A673 (cell line): ENCODE measurements around the gene F8A1. TPM values are rescaled to one million over a fixed set of nuclear protein-coding genes. Genes with fewer than 3 reads are reported as not detected.
"Not testable (repeated sequence)": the region's sequence is repeated elsewhere in the genome, so short reads cannot be mapped to it uniquely, and the experiment has no call there.

Experiments used
- BruUV-seq: library from RNA; stranded (reverse); fragments of 400-500 nt; replicated peaks from 2 replicates; lab custom pipeline; 2021; lab: Mats Ljungman, UMichigan
- CTCF ChIA-PET: fragments of 300-600 bp; sonication (Branson Sonifier 250); formaldehyde crosslinking; loops from one replicate; lab custom pipeline; 2022; ENCODE audit warnings: antibody characterized with exemption; lab: Charles Lee
- POLR2A ChIA-PET: fragments of 300-600 bp; sonication (Branson Sonifier 250); formaldehyde crosslinking; loops from one replicate; lab custom pipeline; 2022; ENCODE audit warnings: antibody characterized with exemption; ENCODE audit not compliant: low non-redundant PET; lab: Charles Lee
- DNase-seq: peaks from one replicate; pipeline ENCODE4 v3.0.0-alpha.2; 2015; ENCODE audit warnings: low spot score
- H3K27ac ChIP-seq: fragments of 200-600 bp; sonication (generic); 2 replicates; pipeline ENCODE4 v1.5.1; 2016; ENCODE audit warnings: mixed run types, low read depth, mild to moderate bottlenecking, mixed read lengths, antibody characterized with exemption, low read length; ENCODE audit not compliant: poor library complexity, severe bottlenecking
- H3K27me3 ChIP-seq: fragments of 200-600 bp; sonication (generic); replicated peaks from 2 replicates; pipeline ENCODE4 v1.6.1; 2017; ENCODE audit warnings: mixed run types, low read depth, mild to moderate bottlenecking, mixed read lengths, antibody characterized with exemption, low read length; ENCODE audit not compliant: insufficient read depth, poor library complexity
- H3K36me3 ChIP-seq: fragments of 200-600 bp; sonication (generic); 2 replicates; pipeline ENCODE4 v1.6.1; 2016; ENCODE audit warnings: mixed run types, mild to moderate bottlenecking, mixed read lengths, antibody characterized with exemption, low read length; ENCODE audit not compliant: insufficient read depth, poor library complexity, severe bottlenecking
- H3K4me1 ChIP-seq: fragments of 200-600 bp; sonication (generic); 2 replicates; pipeline ENCODE4 v1.6.1; 2017; ENCODE audit warnings: mixed run types, mild to moderate bottlenecking, mixed read lengths, antibody characterized with exemption, low read length; ENCODE audit not compliant: insufficient read depth, poor library complexity, severe bottlenecking
- H3K4me3 ChIP-seq: fragments of 200-600 bp; sonication (generic); 2 replicates; pipeline ENCODE4 v1.5.1; 2016; ENCODE audit warnings: low read depth, mixed run types, mild to moderate bottlenecking, mixed read lengths, low read length; ENCODE audit not compliant: poor library complexity, severe bottlenecking
- H3K9me3 ChIP-seq: fragments of 200-600 bp; sonication (generic); 2 replicates; pipeline ENCODE4 v1.6.1; 2016; ENCODE audit warnings: mixed run types, low read depth, mild to moderate bottlenecking, mixed read lengths, antibody characterized with exemption, low read length; ENCODE audit not compliant: poor library complexity, severe bottlenecking
- CTCF ChIP-seq: fragments of 300-800, 200-600 bp; sonication (generic); conservative IDR thresholded peaks from 2 replicates; pipeline ENCODE4 v1.5.1; 2017; ENCODE audit warnings: low read depth, mild to moderate bottlenecking, antibody characterized with exemption, low read length, moderate library complexity, mixed read lengths
- EZH2 ChIP-seq: fragments of 200-600 bp; sonication (generic); IDR thresholded peaks from 2 replicates; pipeline ENCODE4 v1.6.1; 2017; ENCODE audit warnings: borderline replicate concordance, low read depth, mild to moderate bottlenecking, mixed read lengths, antibody characterized with exemption, low read length; ENCODE audit not compliant: poor library complexity, severe bottlenecking
- intact Hi-C: fragments of 100-400 bp; cut with micrococcal nuclease; formaldehyde crosslinking; loops from one replicate; pipeline ENCODE4 v1.10.0; 2022; ENCODE audit not compliant: unreplicated experiment
- total RNA-seq: library from RNA; stranded (reverse); gene quantifications from 2 replicates; pipeline ENCODE4 v1.2.3, GENCODE V29; 2021

F8A1 gene
- total RNA-seq, 1 experiment from 2014 or later = 25.0 TPM

GRCh38 chrX:154886789-154887221 lies 650 bp downstream of the F8A1 start:
- H3K4me1 ChIP-seq, H3K36me3 ChIP-seq, intact Hi-C loops, H3K27me3 ChIP-seq, H3K9me3 ChIP-seq, POLR2A ChIA-PET, H3K27ac ChIP-seq, CTCF ChIA-PET, H3K4me3 ChIP-seq, BruUV-seq, DNase-seq: not testable (repeated sequence)

- no peaks in the 10 kb centered on the region for H3K9me3 ChIP-seq
- POLR2A ChIA-PET = no interaction called here
- H3K36me3 ChIP-seq = no peaks in the 10 kb centered on the region
- H3K27me3 ChIP-seq = no peaks in the 10 kb centered on the region
- peak; percentile 53 for DNase-seq
- no peak overlapping the region for H3K4me3 ChIP-seq
- peaks cover 5% of the 10 kb centered on the region for H3K4me1 ChIP-seq
- CTCF ChIA-PET = no interaction called here
- intact Hi-C loops = no loop called here
- TF ChIP-seq EZH2 = no peak
- no peak for TF ChIP-seq CTCF
- no TSS peak for BruUV-seq
- H3K27ac ChIP-seq = no peak overlapping the region
Measured at GRCh38 chrX:154890990-154891639, 5.0 kb downstream of the F8A1 start.

- CTCF ChIA-PET = no interaction called here
- intact Hi-C loops = no loop called here
- Histone ChIP-seq H3K4me3 (no peak overlapping the region), H3K4me1 (peaks cover 5% of the 10 kb centered on the region), H3K9me3 (no peaks in the 10 kb centered on the region), H3K36me3 (no peaks in the 10 kb centered on the region), H3K27me3 (no peaks in the 10 kb centered on the region), H3K27ac (no peak overlapping the region)
- BruUV-seq = no TSS peak
- no peak for DNase-seq
- POLR2A ChIA-PET = no interaction called here
- TF ChIP-seq EZH2 (no peak), CTCF (no peak)
Measured at GRCh38 chrX:154892296-154892695, 6.1 kb downstream of the F8A1 start.

GRCh38 chrX:154900323-154900722 lies 14.2 kb downstream of the F8A1 start:
- no TSS peak for BruUV-seq
- no peaks in the 10 kb centered on the region for H3K27me3 ChIP-seq
- H3K4me1 ChIP-seq = no peaks in the 10 kb centered on the region
- no peak overlapping the region for H3K4me3 ChIP-seq
- TF ChIP-seq EZH2 (no peak), CTCF (no peak)
- H3K9me3 ChIP-seq = no peaks in the 10 kb centered on the region
- no peak for DNase-seq
- H3K27ac ChIP-seq = no peak overlapping the region
- POLR2A ChIA-PET = no interaction called here
- CTCF ChIA-PET = no interaction called here
- H3K36me3 ChIP-seq = no peaks in the 10 kb centered on the region
- intact Hi-C loops = no loop called here
